Transverse colon (tissue), 3 donors: ENCODE results near the gene FOXP4.

Experiments used
- CTCF ChIP-seq, 5 experiments: fragments of 200-600 bp in 3 of 5; fragments of 450-650 bp in 2 of 5; sonication (generic) in 3 of 5; IDR thresholded peaks; 1 replicate in 2 of 5; 2 replicates in 3 of 5; pipeline ENCODE4 v1.5.1; 2016 to 2017; ENCODE audit warnings: antibody characterized with exemption in 5 of 5, inconsistent platforms in 3 of 5, mild to moderate bottlenecking in 2 of 5, moderate library complexity in 1 of 5
- EP300 ChIP-seq: sonication (generic); formaldehyde crosslinking; IDR thresholded peaks from one replicate; pipeline ENCODE4 v1.6.1; 2017; ENCODE audit warnings: antibody characterized with exemption, low read depth

GRCh38 chr6:41577356-41578216 is 31.4 kb downstream of the FOXP4 start:
- no peak for TF ChIP-seq CTCF (IDR thresholded peaks at IDR 0.05)
- TF ChIP-seq EP300: no peak
